Smooth muscle cell (in vitro differentiated cells): ENCODE measurements around the gene HPS1. TPM values are rescaled to one million over a fixed set of nuclear protein-coding genes. Genes with fewer than 3 reads are reported as not detected.

Source experiments
- DNase-seq: peaks from one replicate; lab custom pipeline; 2025; ENCODE audit not compliant: unreplicated experiment; lab: John Stamatoyannopoulos, UW
- H2AFZ ChIP-seq: fragments of 200-600 bp; sonication (generic); 2 replicates; pipeline ENCODE4 v1.6.0; 2016; ENCODE audit warnings: antibody characterized with exemption, low read depth, mild to moderate bottlenecking
- H3F3A ChIP-seq: fragments of 200-600 bp; sonication (generic); 2 replicates; pipeline ENCODE4 v1.6.0; 2017; ENCODE audit warnings: antibody characterized with exemption, low read depth
- H3K27ac ChIP-seq: fragments of 200-600 bp; sonication (generic); 2 replicates; pipeline ENCODE4 v1.5.1; 2016; ENCODE audit warnings: low read depth, mild to moderate bottlenecking
- H3K27me3 ChIP-seq: fragments of 200-600 bp; sonication (generic); 2 replicates; pipeline ENCODE4 v1.6.1; 2016; ENCODE audit warnings: low read depth, mild to moderate bottlenecking
- H3K36me3 ChIP-seq: fragments of 200-600 bp; sonication (generic); 2 replicates; pipeline ENCODE4 v1.5.1; 2016; ENCODE audit warnings: low read depth
- H3K4me1 ChIP-seq: fragments of 200-600 bp; sonication (generic); 2 replicates; pipeline ENCODE4 v1.5.1; 2016; ENCODE audit warnings: low read depth
- H3K4me2 ChIP-seq: fragments of 200-600 bp; sonication (generic); 2 replicates; pipeline ENCODE4 v1.6.0; 2016; ENCODE audit warnings: mild to moderate bottlenecking
- H3K4me3 ChIP-seq: fragments of 200-600 bp; sonication (generic); 2 replicates; pipeline ENCODE4 v1.5.1; 2016; ENCODE audit warnings: mild to moderate bottlenecking
- H3K79me2 ChIP-seq: fragments of 200-600 bp; sonication (generic); 2 replicates; pipeline ENCODE4 v1.6.0; 2016; ENCODE audit warnings: low read depth, mild to moderate bottlenecking
- H3K9ac ChIP-seq: fragments of 200-600 bp; sonication (generic); 2 replicates; pipeline ENCODE4 v1.6.0; 2016; ENCODE audit warnings: low read depth
- H3K9me3 ChIP-seq: fragments of 200-600 bp; sonication (generic); replicated peaks from 2 replicates; pipeline ENCODE4 v1.5.1; 2016; ENCODE audit warnings: low read depth
- H4K20me1 ChIP-seq: fragments of 200-600 bp; sonication (generic); 2 replicates; pipeline ENCODE4 v1.6.0; 2016; ENCODE audit warnings: low read depth
- WGBS: methylation state at CpG from one replicate; pipeline ENCODE4 v1.1.7; 2016; ENCODE audit warnings: low lambda C conversion rate; 5-methylcytosine and 5-hydroxymethylcytosine counted together
- polyA plus RNA-seq: library from polyadenylated mRNA; unstranded; fragments of >200 nt; fragmentation: Nextera tagmentation; extraction: Ambion mirVana; gene quantifications from 2 replicates; pipeline ENCODE4 v1.2.1, GENCODE V29; 2016
- total RNA-seq: library from RNA; depleted of rRNA; stranded (reverse); fragments of >200 nt; gene quantifications from 2 replicates; pipeline ENCODE4 v1.2.3, GENCODE V29; 2014
- TF ChIP-seq, protein P1 (sequence below): fragments of 200-600 bp; sonication (generic); IDR thresholded peaks from 2 replicates; pipeline ENCODE4 v1.5.1; 2017; ENCODE audit warnings: borderline replicate concordance, mild to moderate bottlenecking, antibody characterized with exemption; ENCODE audit not compliant: insufficient read depth, poor library complexity, severe bottlenecking

Gene HPS1
- total and polyA plus RNA-seq, 2 experiments from 2014 or later = 11.5 to 35.6 TPM

- WGBS = 81% methylated on average over 21 of the region's 21 CpGs
- H3K9me3 ChIP-seq = no peaks in the 10 kb centered on the region
- H2AFZ ChIP-seq = no peak overlapping the region
- no peak overlapping the region for H3K9ac ChIP-seq
- no peaks in the 10 kb centered on the region for H3K4me1 ChIP-seq
- no peaks in the 10 kb centered on the region for H3K79me2 ChIP-seq
- no peak for DNase-seq
- H3K27ac ChIP-seq = no peak overlapping the region
- H4K20me1 ChIP-seq = no peaks in the 10 kb centered on the region
- H3K4me2 ChIP-seq = no peak overlapping the region
- H3K36me3 ChIP-seq = no peaks in the 10 kb centered on the region
- no peak overlapping the region for H3K4me3 ChIP-seq
- H3F3A ChIP-seq = no peaks in the 10 kb centered on the region
- H3K27me3 ChIP-seq = no peaks in the 10 kb centered on the region
- TF ChIP-seq, protein P1, sequence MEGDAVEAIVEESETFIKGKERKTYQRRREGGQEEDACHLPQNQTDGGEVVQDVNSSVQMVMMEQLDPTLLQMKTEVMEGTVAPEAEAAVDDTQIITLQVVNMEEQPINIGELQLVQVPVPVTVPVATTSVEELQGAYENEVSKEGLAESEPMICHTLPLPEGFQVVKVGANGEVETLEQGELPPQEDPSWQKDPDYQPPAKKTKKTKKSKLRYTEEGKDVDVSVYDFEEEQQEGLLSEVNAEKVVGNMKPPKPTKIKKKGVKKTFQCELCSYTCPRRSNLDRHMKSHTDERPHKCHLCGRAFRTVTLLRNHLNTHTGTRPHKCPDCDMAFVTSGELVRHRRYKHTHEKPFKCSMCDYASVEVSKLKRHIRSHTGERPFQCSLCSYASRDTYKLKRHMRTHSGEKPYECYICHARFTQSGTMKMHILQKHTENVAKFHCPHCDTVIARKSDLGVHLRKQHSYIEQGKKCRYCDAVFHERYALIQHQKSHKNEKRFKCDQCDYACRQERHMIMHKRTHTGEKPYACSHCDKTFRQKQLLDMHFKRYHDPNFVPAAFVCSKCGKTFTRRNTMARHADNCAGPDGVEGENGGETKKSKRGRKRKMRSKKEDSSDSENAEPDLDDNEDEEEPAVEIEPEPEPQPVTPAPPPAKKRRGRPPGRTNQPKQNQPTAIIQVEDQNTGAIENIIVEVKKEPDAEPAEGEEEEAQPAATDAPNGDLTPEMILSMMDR = peak; percentile 49
These were observed 21.0 kb downstream of the HPS1 start for GRCh38 chr10:98425511-98426352.

DNA sequence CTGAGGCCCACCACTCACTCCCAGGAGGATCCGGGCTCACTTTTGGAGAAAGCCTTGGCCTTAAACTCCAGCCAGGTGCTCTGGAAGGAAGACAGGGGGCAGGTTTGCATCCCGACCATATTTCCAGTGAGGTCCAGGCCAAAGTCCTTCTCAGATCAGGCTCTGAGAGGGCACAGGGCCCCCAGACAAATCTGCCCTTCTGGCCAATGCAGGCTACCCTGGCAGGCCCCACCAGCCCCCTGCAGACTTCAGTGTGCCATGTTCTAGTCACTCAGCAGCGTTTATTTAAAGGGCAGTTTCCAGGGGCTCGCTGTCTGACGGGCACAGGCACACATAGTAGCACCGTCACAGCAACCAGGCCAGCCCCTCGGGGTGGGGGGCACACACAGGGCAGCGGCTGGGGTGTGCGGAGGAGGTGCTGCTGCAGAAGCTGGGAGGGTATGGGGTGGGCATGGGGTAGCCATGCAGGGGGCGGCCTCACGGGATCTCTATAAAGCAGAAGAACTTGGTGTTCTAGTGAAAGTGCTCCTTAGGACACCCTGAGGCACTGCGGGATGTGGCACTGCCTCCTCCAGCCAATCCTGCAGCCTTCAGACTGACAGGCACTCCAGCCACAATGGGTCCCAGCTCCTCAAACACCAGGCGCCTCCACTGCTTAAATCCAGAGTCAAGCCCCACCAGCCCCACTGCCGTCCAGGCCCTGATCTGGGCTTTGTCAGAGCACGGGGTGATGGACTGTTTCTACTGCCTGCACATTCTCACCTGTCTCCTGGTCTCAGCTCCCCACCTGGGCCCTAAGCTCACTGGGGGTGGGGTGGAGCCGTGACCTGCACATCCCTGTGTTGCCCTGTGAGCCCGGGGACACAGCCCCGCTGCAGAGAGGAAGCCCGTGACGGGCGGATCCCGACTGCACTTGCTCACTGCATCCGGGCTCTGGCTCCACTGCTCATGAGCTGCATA lies 22.2 kb downstream of the HPS1 start:
- Histone ChIP-seq H3K4me3 (no peak overlapping the region), H3K27me3 (no peaks in the 10 kb centered on the region), H3K9me3 (no peaks in the 10 kb centered on the region), H3F3A (no peaks in the 10 kb centered on the region), H3K9ac (no peak overlapping the region), H3K79me2 (no peaks in the 10 kb centered on the region), H4K20me1 (no peaks in the 10 kb centered on the region), H3K36me3 (no peaks in the 10 kb centered on the region), H3K4me1 (no peaks in the 10 kb centered on the region), H3K4me2 (no peak overlapping the region), H2AFZ (no peak overlapping the region), H3K27ac (no peak overlapping the region)
- TF ChIP-seq, protein P1 = no peak
- WGBS = 86% methylated on average over 22 of the region's 23 CpGs
- DNase-seq = no peak

- no peak overlapping the region for H3K27ac ChIP-seq
- TF ChIP-seq, protein P1 = peak; percentile 33
- H3K4me2 ChIP-seq = no peak overlapping the region
- no peaks in the 10 kb centered on the region for H3F3A ChIP-seq
- 59% methylated on average over 9 of the region's 9 CpGs for WGBS
- no peaks in the 10 kb centered on the region for H3K4me1 ChIP-seq
- no peaks in the 10 kb centered on the region for H3K9me3 ChIP-seq
- DNase-seq = no peak
- H3K4me3 ChIP-seq = no peak overlapping the region
- no peaks in the 10 kb centered on the region for H3K79me2 ChIP-seq
- H3K9ac ChIP-seq = no peak overlapping the region
- no peak overlapping the region for H2AFZ ChIP-seq
- H3K27me3 ChIP-seq = no peaks in the 10 kb centered on the region
- H4K20me1 ChIP-seq = no peaks in the 10 kb centered on the region
- no peaks in the 10 kb centered on the region for H3K36me3 ChIP-seq
These were observed 23.0 kb downstream of the HPS1 start for GRCh38 chr10:98423691-98424120.
